Lower leg skin (tissue), 4 donors: ENCODE results near the gene OR10A3. TPM values are rescaled to one million over a fixed set of nuclear protein-coding genes. Genes with fewer than 3 reads are reported as not detected.

Experiments used
- DNase-seq, 2 donors: peaks; one replicate each; pipeline ENCODE4 v3.0.0-alpha.2; 2019; ENCODE audit warnings: low spot score in 2 of 2
- H3K4me3 ChIP-seq: fragments of 200-600 bp; sonication (generic); 2 replicates; pipeline ENCODE4 v1.5.1; 2017; ENCODE audit warnings: mild to moderate bottlenecking, low read depth; ENCODE audit not compliant: poor library complexity, severe bottlenecking
- CTCF ChIP-seq, 3 donors: fragments of 450-650 bp; IDR thresholded peaks; one replicate each; pipeline ENCODE4 v1.5.1; 2016; ENCODE audit warnings: antibody characterized with exemption in 3 of 3, mild to moderate bottlenecking in 3 of 3, moderate library complexity in 2 of 3
- POLR2A ChIP-seq, 2 donors: fragments of 450-650 bp; IDR thresholded peaks; one replicate each; pipeline ENCODE4 v1.6.1; 2016 to 2017; ENCODE audit warnings: antibody characterized with exemption in 2 of 2, mild to moderate bottlenecking in 1 of 2, moderate library complexity in 1 of 2
- WGBS, 2 donors: methylation state at CpG; one replicate each; pipeline ENCODE4 v1.1.5; 2018; 5-methylcytosine and 5-hydroxymethylcytosine counted together
- intact Hi-C: fragments of 100-400 bp; cut with DNase I; formaldehyde crosslinking; loops from one replicate; pipeline ENCODE4 v1.15.0; 2023; ENCODE audit warnings: low total_unique reads
- total RNA-seq, 4 donors: library from RNA; depleted of rRNA; stranded (reverse); fragments of >200 nt; gene quantifications; one replicate each; pipeline ENCODE4 v1.1.0, GENCODE V29; 2016

Gene OR10A3
- total RNA-seq, 4 donors from 2014 or later = 0.34 to 2.7 TPM; not detected in 2

GRCh38 chr11:7981619-7982157 is 40.2 kb upstream of the OR10A3 start:
- 63 to 77% methylated on average over 1 of the region's 1 CpG for WGBS, 2 donors
- TF ChIP-seq POLR2A (IDR thresholded peaks at IDR 0.05) = no peak
- no peak for TF ChIP-seq CTCF (IDR thresholded peaks at IDR 0.05)
- no peak for DNase-seq
- intact Hi-C loops = loop anchor here (5.0 kb wide), 1 partner anchor 74 kb away; no protein-coding TSS in a partner anchor
- no peak overlapping the region for H3K4me3 ChIP-seq

GRCh38 chr11:7977232-7977917 is 35.9 kb upstream of the OR10A3 start:
- TF ChIP-seq CTCF (IDR thresholded peaks at IDR 0.05) (no peak), POLR2A (IDR thresholded peaks at IDR 0.05) (no peak)
- intact Hi-C loops = no loop called here
- DNase-seq = no peak
- WGBS, 2 donors = 38 to 42% methylated on average over 5 of the region's 5 CpGs
- H3K4me3 ChIP-seq = no peak overlapping the region

- no peak overlapping the region for H3K4me3 ChIP-seq
- intact Hi-C loops = no loop called here
- DNase-seq = no peak
- WGBS, 2 donors = 75 to 77% methylated on average over 2 of the region's 2 CpGs
- TF ChIP-seq CTCF (IDR thresholded peaks at IDR 0.05) (no peak), POLR2A (IDR thresholded peaks at IDR 0.05) (no peak)
Measured at GRCh38 chr11:7974668-7975067, 33.2 kb upstream of the OR10A3 start.

- 76 to 78% methylated on average over 5 of the region's 5 CpGs for WGBS, 2 donors
- no peak overlapping the region for H3K4me3 ChIP-seq
- intact Hi-C loops = no loop called here
- TF ChIP-seq CTCF (IDR thresholded peaks at IDR 0.05) (no peak), POLR2A (IDR thresholded peaks at IDR 0.05) (no peak)
- DNase-seq = no peak
Measured at GRCh38 chr11:7973011-7973410, 31.5 kb upstream of the OR10A3 start.

GRCh38 chr11:7971846-7972245 is 30.3 kb upstream of the OR10A3 start:
- H3K4me3 ChIP-seq = no peak overlapping the region
- intact Hi-C loops = no loop called here
- DNase-seq = no peak
- no peak for TF ChIP-seq CTCF (IDR thresholded peaks at IDR 0.05)
- TF ChIP-seq POLR2A (IDR thresholded peaks at IDR 0.05) = no peak
